HG03196 (cell line): ENCODE measurements around the gene NARF.
"Not testable (repeated sequence)": the region's sequence is repeated elsewhere in the genome, so short reads cannot be mapped to it uniquely, and the experiment has no call there.

ENCODE experiments used
- ATAC-seq: cut with Tn5 transposase; IDR thresholded peaks from one replicate; pipeline ENCODE4 v1.9.1; 2021; ENCODE audit not compliant: unreplicated experiment

Gene NARF

GRCh38 chr17:82529914-82530300, 71.4 kb downstream of the NARF start:
- ATAC-seq = no peak

- no peak for ATAC-seq
Observed at GRCh38 chr17:82531431-82531881, 72.9 kb downstream of the NARF start.

- ATAC-seq = no peak
Observed at GRCh38 chr17:82534401-82534812, 75.9 kb downstream of the NARF start.

GRCh38 chr17:82536512-82537201, 78.1 kb downstream of the NARF start:
- no peak for ATAC-seq

- ATAC-seq = not testable (repeated sequence)
Observed at GRCh38 chr17:82537228-82537627, 78.7 kb downstream of the NARF start.

GRCh38 chr17:82539076-82539475, 80.5 kb downstream of the NARF start:
- ATAC-seq = not testable (repeated sequence)
